Measurements from ENCODE around the gene ITFG2. TPM values are rescaled to one million over a fixed set of nuclear protein-coding genes. Genes with fewer than 3 reads are reported as not detected.
"Not testable (repeated sequence)": the region's sequence is repeated elsewhere in the genome, so short reads cannot be mapped to it uniquely, and the experiment has no call there.

ITFG2 gene
- total RNA-seq, 2 experiments from 2014 or later, result 43.5 to 48.2 TPM

GRCh38 chr12:2864198-2864597 is 51.7 kb downstream of the ITFG2 start:
- no peak overlapping the region for H3K4me3 Mint-ChIP-seq
- ChIA-PET CTCF (interaction anchor here (0.7 to 1.4 kb wide), 2 partner anchors 14 to 186 kb away, joined by 3 to 5 read pairs; no protein-coding TSS in a partner anchor), POLR2A (no interaction called here)
- H3K9me3 Mint-ChIP-seq, result no peaks in the 10 kb centered on the region
- peaks cover 4% of the 10 kb centered on the region for H3K4me1 Mint-ChIP-seq
- no peak for DNase-seq
- H3K36me3 Mint-ChIP-seq (ENCODE audit: low read depth), result peaks cover 67% of the 10 kb centered on the region
- H3K27ac Mint-ChIP-seq, result no peak overlapping the region
- no peaks in the 10 kb centered on the region for H3K27me3 Mint-ChIP-seq

GRCh38 chr12:2868986-2869632 is 56.6 kb downstream of the ITFG2 start:
- H3K4me1 Mint-ChIP-seq, POLR2A ChIA-PET, H3K27me3 Mint-ChIP-seq, H3K4me3 Mint-ChIP-seq, H3K9me3 Mint-ChIP-seq, DNase-seq, H3K27ac Mint-ChIP-seq: not testable (repeated sequence)
- peaks cover 58% of the 10 kb centered on the region for H3K36me3 Mint-ChIP-seq (ENCODE audit: low read depth)
- CTCF ChIA-PET, result interaction anchor here (0.8 kb wide), 1 partner anchor 11 kb away, joined by 3 read pairs; no protein-coding TSS in a partner anchor

Other genes with a start within 250 kb of the ITFG2 start
- 10 to 100 TPM; 47.2 to 68.2 TPM for gene FKBP4, start 17.7 kb upstream of the ITFG2 start, total RNA-seq
- gene NRIP2, start 22.4 kb downstream of the ITFG2 start, total RNA-seq, result not detected
- gene TEX52, start 44.4 kb downstream of the ITFG2 start, total RNA-seq, result under 1 TPM; 0.29 to 0.35 TPM
- 100 to 1,000 TPM; 119 to 131 TPM for gene FOXM1, start 64.5 kb downstream of the ITFG2 start, total RNA-seq
- 10 to 100 TPM; 53.6 to 61.4 TPM for gene RHNO1, start 64.6 kb downstream of the ITFG2 start, total RNA-seq
- gene TULP3, start 78.2 kb downstream of the ITFG2 start, total RNA-seq, result 1 to 10 TPM; 8.6 to 9.1 TPM
- gene TEAD4, start 146.7 kb downstream of the ITFG2 start, total RNA-seq, result under 1 TPM; 0.69 to 1.00 TPM